ENCODE measurements around the gene GORAB.

The GORAB gene

GRCh38 chr1:170511038-170511437 lies 20.9 kb upstream of the GORAB start:
- H3K4me1 ChIP-seq (ENCODE audit: low read depth, poor library complexity, severe bottlenecking), result no peaks in the 10 kb centered on the region
- H3K27me3 ChIP-seq (ENCODE audit: insufficient read depth, low read depth), result no peaks in the 10 kb centered on the region
- no peak overlapping the region for H3K9ac ChIP-seq
- no peak overlapping the region for H3K4me3 ChIP-seq (IDR thresholded peaks at IDR 0.05; ENCODE audit: insufficient read depth, low read depth, low read length)
- H4K20me1 ChIP-seq (ENCODE audit: insufficient read depth), result no peaks in the 10 kb centered on the region
- H3K79me2 ChIP-seq (ENCODE audit: insufficient read depth, low read depth), result no peaks in the 10 kb centered on the region
- H2AFZ ChIP-seq (ENCODE audit: low read depth), result no peak overlapping the region
- TF ChIP-seq CTCF (conservative IDR thresholded peaks at IDR 0.05; ENCODE audit: low read depth, low read length), result no peak
- H3K4me2 ChIP-seq, result no peak overlapping the region
- no peaks in the 10 kb centered on the region for H3K36me3 ChIP-seq (ENCODE audit: insufficient read depth)
- H3K27ac ChIP-seq, result no peak overlapping the region

- Histone ChIP-seq H3K4me1 (ENCODE audit: low read depth, poor library complexity, severe bottlenecking) (no peaks in the 10 kb centered on the region), H3K79me2 (ENCODE audit: insufficient read depth, low read depth) (no peaks in the 10 kb centered on the region), H3K36me3 (ENCODE audit: insufficient read depth) (no peaks in the 10 kb centered on the region), H3K27ac (no peak overlapping the region), H3K4me3 (IDR thresholded peaks at IDR 0.05; ENCODE audit: insufficient read depth, low read depth, low read length) (no peak overlapping the region), H4K20me1 (ENCODE audit: insufficient read depth) (no peaks in the 10 kb centered on the region), H2AFZ (ENCODE audit: low read depth) (no peak overlapping the region), H3K4me2 (no peak overlapping the region), H3K27me3 (ENCODE audit: insufficient read depth, low read depth) (no peaks in the 10 kb centered on the region), H3K9ac (no peak overlapping the region)
- TF ChIP-seq CTCF (conservative IDR thresholded peaks at IDR 0.05; ENCODE audit: low read depth, low read length), result no peak
Measured at GRCh38 chr1:170513138-170513537, 18.8 kb upstream of the GORAB start.

- Histone ChIP-seq H3K79me2 (ENCODE audit: insufficient read depth, low read depth) (no peaks in the 10 kb centered on the region), H4K20me1 (ENCODE audit: insufficient read depth) (no peaks in the 10 kb centered on the region), H3K4me2 (no peak overlapping the region), H2AFZ (ENCODE audit: low read depth) (no peak overlapping the region), H3K9ac (no peak overlapping the region), H3K4me1 (ENCODE audit: low read depth, poor library complexity, severe bottlenecking) (no peaks in the 10 kb centered on the region), H3K4me3 (IDR thresholded peaks at IDR 0.05; ENCODE audit: insufficient read depth, low read depth, low read length) (no peak overlapping the region), H3K27me3 (ENCODE audit: insufficient read depth, low read depth) (no peaks in the 10 kb centered on the region), H3K36me3 (ENCODE audit: insufficient read depth) (no peaks in the 10 kb centered on the region), H3K27ac (no peak overlapping the region)
- TF ChIP-seq CTCF (conservative IDR thresholded peaks at IDR 0.05; ENCODE audit: low read depth, low read length), result no peak
Measured at GRCh38 chr1:170518185-170518834, 13.7 kb upstream of the GORAB start.

- Histone ChIP-seq H3K27ac (no peak overlapping the region), H2AFZ (ENCODE audit: low read depth) (no peak overlapping the region), H3K79me2 (ENCODE audit: insufficient read depth, low read depth) (no peaks in the 10 kb centered on the region), H4K20me1 (ENCODE audit: insufficient read depth) (no peaks in the 10 kb centered on the region), H3K9ac (no peak overlapping the region), H3K4me3 (IDR thresholded peaks at IDR 0.05; ENCODE audit: insufficient read depth, low read depth, low read length) (no peak overlapping the region), H3K27me3 (ENCODE audit: insufficient read depth, low read depth) (no peaks in the 10 kb centered on the region), H3K4me1 (ENCODE audit: low read depth, poor library complexity, severe bottlenecking) (no peaks in the 10 kb centered on the region), H3K36me3 (ENCODE audit: insufficient read depth) (no peaks in the 10 kb centered on the region), H3K4me2 (no peak overlapping the region)
- TF ChIP-seq CTCF (conservative IDR thresholded peaks at IDR 0.05; ENCODE audit: low read depth, low read length), result no peak
Measured at GRCh38 chr1:170518965-170519364, 13.0 kb upstream of the GORAB start.
